Activated T-helper 1 cell treated with Interleukin-2 at 50 U/mL for 16 hours (primary cell): ENCODE results near the gene LRIG2.
"Not testable (repeated sequence)": the region's sequence is repeated elsewhere in the genome, so short reads cannot be mapped to it uniquely, and the experiment has no call there.

Experiments used
- DNase-seq: peaks from one replicate; pipeline ENCODE4 v3.0.0-alpha.2; 2020; ENCODE audit warnings: low read depth

The LRIG2 gene, protein sequence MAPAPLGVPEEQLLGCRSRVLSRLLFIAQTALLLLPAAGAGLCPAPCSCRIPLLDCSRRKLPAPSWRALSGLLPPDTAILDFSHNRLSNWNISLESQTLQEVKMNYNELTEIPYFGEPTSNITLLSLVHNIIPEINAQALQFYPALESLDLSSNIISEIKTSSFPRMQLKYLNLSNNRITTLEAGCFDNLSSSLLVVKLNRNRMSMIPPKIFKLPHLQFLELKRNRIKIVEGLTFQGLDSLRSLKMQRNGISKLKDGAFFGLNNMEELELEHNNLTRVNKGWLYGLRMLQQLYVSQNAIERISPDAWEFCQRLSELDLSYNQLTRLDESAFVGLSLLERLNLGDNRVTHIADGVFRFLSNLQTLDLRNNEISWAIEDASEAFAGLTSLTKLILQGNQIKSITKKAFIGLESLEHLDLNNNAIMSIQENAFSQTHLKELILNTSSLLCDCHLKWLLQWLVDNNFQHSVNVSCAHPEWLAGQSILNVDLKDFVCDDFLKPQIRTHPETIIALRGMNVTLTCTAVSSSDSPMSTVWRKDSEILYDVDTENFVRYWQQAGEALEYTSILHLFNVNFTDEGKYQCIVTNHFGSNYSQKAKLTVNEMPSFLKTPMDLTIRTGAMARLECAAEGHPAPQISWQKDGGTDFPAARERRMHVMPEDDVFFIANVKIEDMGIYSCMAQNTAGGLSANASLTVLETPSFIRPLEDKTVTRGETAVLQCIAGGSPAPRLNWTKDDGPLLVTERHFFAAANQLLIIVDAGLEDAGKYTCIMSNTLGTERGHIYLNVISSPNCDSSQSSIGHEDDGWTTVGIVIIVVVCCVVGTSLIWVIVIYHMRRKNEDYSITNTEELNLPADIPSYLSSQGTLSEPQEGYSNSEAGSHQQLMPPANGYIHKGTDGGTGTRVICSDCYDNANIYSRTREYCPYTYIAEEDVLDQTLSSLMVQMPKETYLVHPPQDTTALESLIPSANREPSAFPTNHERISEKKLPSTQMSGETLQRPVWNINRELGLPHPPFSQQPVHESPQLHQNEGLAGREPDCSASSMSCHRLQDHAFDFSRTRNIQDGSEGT

DNA sequence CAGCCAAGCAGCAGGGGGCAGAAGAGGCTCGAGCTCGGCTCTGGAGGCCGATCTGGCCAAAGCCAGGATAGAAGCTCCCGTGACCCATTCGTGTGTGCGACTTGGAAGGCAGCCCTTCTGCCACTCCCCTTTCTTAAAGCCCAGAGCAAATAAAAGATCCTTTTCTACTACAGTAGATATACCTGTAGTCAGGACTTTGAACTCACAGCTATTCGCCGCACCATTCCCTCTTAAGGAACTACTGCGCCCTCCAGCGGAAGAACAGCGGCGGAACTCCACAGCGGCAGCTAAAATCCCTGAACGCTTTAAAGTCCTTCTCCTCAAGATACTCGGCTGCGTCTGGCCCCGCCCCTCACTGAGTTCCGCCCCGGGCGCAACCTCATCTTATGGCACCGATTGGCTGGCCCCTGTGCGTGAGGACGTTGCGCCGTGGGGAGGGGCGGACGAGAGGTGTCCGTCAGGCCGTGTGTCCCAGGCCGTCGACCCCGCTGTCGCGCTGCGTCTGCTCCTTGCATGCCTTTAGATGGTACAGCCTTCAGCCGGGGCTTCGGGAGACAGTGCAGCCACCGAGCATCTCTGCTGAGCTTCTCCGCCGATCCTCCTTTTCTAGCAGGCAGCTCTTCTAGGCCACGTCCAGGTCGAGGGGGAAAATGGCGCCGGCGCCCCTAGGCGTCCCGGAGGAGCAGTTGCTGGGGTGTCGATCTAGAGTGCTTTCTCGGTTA lies at the start of gene LRIG2:
TSS of gene LRIG2 (plus strand) at position 442 of the 722 bp plus-strand sequence. CDS start at position 651, 209 bp downstream.
- peak; percentile 94 for DNase-seq

DNA sequence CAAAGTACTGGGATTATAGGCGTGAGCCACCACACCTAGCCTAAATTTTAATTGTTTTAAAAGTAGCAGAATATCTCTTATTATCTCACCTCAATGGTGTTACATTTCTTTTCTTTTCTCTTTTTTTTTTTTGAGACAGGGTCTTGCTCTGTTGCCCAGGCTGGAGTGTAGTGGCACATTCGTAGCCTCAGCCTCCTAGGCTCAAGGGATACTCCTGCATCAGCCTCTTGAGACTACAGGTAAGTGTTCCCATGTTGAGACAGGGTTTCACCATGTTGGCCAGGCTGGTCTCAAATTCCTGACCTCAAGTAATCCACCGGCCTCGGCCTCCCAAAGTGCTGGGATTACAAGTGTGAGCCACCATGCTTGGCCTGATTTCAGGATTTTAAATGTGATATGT lies 49.7 kb upstream of the LRIG2 start:
- not testable (repeated sequence) for DNase-seq

DNA sequence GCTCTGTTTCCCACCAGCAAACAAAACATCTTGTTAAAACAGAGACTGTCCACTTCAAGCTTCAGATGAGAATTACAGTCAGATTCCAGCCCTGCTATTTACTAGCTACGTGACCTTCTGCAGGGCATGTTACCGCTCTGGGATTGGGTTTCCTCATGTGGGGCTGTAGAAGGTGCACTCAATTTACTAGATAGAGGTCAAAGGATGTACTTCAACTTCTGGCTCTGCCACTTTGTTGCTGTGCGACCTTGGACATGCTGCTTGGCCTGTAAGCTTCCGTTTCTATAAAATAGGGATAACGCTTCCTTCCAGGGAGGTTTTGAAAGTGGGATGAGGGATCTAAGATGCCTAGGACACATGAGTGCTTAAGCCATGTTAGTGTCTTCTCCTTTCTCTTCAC lies 46.0 kb upstream of the LRIG2 start:
- no peak for DNase-seq

DNA sequence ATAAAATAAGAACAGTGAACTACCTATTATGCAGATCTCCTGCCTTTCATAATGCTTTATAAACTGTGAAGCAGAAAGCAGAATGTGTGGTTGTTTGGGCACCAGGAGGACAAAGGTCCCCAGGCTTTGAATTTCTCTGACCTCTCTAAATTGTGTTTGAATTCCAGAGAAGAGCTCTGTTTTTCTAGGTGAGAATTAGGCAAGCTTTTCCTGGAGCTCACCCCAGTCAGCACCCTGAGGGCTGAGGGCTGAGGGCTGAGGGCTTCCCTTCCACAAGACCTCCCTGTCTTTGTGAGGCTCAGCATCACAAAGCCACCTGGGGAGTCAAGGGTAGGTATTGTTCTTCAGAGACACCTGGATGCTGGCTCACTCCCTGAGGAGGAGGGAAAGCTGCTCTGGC lies 45.5 kb upstream of the LRIG2 start:
- no peak for DNase-seq

DNA sequence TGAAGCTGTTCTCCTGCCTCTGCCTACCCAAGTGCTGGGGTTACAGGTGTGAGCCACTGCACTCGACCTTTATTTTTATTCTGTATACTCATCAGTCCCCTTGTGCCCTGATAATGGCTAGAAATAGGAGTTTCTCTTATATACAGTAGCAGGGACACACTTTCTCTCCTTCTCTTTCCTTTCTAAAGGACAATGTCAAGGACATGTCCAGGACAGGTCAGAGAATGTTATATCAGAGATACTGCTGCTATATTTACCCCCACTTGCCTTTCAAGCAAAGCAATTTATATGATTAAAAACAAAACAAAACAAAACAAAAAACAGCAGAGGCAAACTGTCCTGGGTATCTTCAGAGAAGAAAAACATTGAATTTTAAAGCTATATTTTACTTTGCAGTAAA lies 43.2 kb upstream of the LRIG2 start:
- no peak for DNase-seq

DNA sequence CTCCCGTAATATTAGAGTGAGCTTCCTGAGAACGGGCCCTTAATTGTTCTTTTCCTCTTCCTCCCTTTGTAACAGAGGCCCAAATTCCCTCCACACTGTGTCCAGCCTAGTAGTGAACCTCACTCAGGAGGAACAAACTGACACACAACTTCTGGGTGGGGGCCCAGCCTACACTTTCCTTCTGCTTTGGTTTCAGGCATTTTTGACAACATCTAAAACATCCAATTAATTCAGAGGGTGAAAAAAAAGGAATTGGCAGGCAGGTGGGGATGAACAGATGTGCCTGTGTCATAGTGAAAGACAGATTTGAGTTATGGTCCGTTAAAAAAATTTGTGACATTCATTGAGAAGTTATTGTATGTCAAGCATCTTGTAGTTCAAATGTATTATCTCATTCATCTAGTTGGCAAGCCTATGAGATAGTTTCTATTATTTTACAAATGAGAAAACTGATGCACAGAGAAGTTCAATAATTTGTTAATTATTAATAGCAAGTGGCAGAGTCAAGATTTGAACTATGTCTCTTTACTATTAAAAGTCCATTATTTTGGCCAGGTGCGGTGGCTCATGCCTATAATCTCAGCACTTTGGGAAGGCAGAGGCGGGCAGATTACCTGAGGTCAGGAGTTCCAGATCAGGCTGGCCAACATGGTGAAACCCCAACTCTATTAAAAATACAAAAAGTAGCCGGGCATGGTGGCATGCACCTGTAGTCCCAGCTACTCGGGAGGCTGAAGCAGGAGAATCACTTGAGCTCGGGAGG lies 41.6 kb upstream of the LRIG2 start:
- no peak for DNase-seq

- no peak for DNase-seq
Observed at GRCh38 chr1:113035086-113035485, 37.9 kb upstream of the LRIG2 start.

GRCh38 chr1:113036639-113037321 lies 36.2 kb upstream of the LRIG2 start:
- no peak for DNase-seq

- DNase-seq, result no peak
Observed at GRCh38 chr1:113040041-113040440, 33.0 kb upstream of the LRIG2 start.

DNA sequence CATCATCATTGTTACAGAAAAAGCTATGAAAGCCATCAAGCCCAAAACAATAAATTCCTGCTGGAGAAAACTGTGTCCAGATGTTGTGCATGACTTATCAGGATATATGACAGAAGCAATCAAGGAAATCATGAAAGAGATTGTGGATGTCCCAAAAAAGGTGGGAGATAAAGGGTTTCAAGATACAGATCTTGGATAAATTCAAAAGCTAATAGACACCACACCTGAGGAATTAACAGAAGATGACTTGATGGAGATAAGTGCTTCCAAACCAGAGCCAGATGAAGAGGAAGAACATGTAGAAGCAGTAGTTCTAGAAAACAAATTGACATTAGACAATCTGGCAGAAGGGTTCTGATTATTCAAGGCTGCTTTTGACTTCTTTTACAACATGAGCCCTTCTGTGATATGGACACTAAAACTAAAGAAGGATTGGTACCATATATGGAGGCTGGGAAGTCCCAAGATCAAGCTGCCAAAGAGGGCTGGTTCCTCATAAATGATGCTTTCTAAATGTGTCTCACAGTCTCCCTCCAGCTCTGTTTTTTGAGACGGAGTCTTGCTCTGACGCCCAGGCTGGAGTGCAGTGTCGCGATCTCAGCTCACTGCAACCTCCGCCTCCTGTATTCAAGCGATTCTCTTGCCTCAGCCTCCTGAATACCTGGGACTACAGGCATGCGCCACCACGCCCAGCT lies 32.1 kb upstream of the LRIG2 start:
- DNase-seq, result no peak

DNA sequence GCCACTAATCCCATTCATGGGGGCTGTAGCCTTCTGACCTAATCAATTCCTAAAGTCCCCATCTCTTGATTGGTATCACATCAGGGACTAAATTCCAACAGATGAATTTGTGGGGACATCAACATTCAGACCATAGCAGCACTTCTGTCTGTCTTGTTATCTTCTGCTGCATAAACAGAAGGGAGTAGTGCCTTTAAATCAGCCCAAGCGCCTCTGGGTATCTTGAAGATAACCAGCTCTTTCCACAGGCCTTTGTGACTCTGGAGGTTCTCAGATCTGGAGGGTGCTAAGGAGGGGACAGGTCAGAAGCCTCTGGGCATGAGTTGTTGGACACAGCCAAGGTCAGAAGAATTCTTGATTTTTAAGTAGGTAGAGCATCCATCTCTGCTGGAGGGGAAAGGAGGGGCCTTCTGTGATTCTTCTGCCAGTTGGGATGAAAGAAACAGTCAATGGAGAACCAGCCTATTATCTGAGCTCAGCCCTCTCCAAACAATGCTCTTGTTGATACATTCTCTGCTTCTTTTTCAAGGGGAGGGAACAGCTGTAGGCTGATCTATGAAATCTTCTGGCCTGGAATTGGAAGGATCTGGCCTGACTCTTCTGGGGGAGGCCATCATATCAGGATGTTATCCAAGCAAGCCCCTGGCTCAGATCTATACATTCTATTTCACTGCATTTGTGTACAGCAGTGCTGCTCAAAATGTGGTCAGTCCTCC lies 31.3 kb upstream of the LRIG2 start:
- DNase-seq, result no peak

GRCh38 chr1:113042285-113043143 lies 30.5 kb upstream of the LRIG2 start:
- no peak for DNase-seq

DNA sequence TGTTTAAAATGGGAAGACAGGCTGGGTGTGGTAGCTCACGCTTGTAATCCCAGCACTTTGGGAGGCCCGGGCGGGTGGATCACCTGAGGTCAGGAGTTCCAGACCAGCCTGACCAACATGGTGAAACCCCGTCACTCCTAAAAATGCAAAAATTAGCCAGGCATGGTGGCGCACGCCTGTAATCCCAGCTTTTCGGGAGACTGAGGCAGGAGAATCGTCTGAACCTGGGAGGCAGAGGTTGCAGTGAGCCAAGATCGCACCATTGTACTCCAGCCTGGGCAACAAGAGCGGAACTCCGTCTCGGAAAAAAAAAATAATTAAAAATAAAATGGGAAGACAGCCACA lies 29.9 kb upstream of the LRIG2 start:
- DNase-seq, result not testable (repeated sequence)

DNA sequence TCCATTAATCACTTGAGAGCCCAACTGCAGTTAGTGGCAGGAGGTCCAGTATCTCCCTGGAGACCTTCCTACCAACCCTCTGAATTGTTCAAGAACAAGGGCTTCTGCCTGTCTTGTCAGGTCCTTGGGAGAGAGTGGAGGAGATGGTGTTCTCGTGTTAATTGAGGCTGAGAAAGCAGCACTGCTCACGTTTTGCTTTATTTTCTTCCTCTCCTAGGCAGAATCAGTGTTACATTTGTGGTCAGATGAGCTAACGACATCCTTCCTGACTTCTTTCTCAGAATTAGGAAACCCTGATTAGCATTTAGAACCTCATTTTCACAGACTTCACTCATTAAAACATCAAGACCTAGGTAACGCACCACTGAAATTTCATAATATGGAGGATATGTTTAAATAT lies 26.4 kb upstream of the LRIG2 start:
- DNase-seq, result no peak

DNA sequence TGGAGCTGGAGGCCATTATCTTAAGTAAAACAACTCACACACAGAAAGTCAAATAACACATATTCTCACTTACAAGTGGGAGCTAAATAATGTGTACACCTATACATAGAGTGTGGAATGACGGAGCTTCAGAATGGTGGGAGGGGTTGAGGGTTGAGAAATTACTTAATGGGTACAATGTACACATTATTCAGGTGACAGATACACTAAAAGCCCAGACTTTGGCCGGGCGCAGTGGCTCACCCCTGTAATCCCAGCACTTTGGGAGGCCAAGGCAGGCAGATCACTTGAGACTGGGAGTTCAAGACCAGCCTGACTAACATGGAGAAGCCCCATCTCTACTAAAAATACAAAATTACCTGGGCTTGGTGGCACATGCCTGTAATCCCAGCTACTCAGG lies 24.9 kb upstream of the LRIG2 start:
- no peak for DNase-seq

GRCh38 chr1:113053344-113054126 lies 19.5 kb upstream of the LRIG2 start:
- DNase-seq, result no peak

DNA sequence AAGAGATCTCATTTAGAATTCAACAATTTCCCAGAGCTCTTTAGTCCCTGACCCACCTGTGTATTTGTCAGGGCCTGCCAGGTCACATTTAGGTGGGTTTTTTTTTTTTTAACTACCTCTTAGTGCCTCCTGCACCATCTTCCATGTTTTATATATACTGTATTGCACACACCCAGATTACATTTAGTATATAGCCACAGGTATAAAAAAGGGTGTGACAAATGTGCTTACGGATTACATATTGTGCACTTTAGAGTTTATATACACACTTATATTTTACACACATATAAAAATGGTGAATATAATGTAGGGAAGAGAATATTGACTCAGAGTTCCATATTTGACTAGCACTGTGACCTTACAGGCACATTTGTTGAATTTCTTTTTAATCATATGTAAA lies 17.4 kb upstream of the LRIG2 start:
- no peak for DNase-seq

DNA sequence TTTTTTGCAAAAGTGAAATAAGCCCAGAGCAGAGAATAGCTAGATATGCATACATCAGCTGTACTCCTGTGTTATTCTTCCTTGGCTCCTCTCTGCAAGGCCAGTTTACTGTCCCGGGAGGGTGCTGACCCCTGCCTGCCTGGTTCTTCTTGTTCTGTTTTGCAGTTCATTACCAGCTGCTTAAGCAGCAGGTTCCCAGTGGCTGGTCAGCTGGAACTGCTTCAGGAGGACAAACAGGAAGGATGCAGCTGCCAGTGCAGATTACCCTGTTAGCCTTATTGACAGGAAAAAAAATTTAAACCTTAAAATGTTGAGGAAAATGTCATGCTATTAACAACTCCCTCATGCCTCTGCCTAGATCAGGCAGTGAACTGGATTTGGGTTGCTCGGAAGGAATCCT lies 16.0 kb upstream of the LRIG2 start:
- DNase-seq, result no peak
